ENCODE data around the gene PPP1R27.

The PPP1R27 gene

GRCh38 chr17:81803728-81804558 lies 30.9 kb downstream of the PPP1R27 start, which contains the start of gene GCGR:
Gene GCGR (plus strand): TSS chr17:81804150. CDS start chr17:81809019, 4,869 bp downstream.
- DNase-seq, result no peak

GRCh38 chr17:81802856-81803643 lies 31.8 kb downstream of the PPP1R27 start:
- no peak for DNase-seq

- DNase-seq, result no peak
Measured at GRCh38 chr17:81802048-81802758, 32.6 kb downstream of the PPP1R27 start.

GRCh38 chr17:81801327-81801726 lies 33.5 kb downstream of the PPP1R27 start:
- DNase-seq, result no peak

- DNase-seq, result no peak
Measured at GRCh38 chr17:81794509-81794908, 40.3 kb downstream of the PPP1R27 start.

- no peak for DNase-seq
Measured at GRCh38 chr17:81794074-81794476, 40.8 kb downstream of the PPP1R27 start.

GRCh38 chr17:81792675-81793615 lies 41.9 kb downstream of the PPP1R27 start:
- no peak for DNase-seq

Measured in NCI-H187 treated with DMSO at 0.1 percent for 48 hours (cell line).